Renal cortex interstitium (tissue), 15 donors: Measurements from ENCODE around the gene RPS21. TPM values are rescaled to one million over a fixed set of nuclear protein-coding genes. Genes with fewer than 3 reads are reported as not detected.

Source experiments
- DNase-seq, 11 donors: peaks; one replicate each; pipeline ENCODE4 v3.0.0-alpha.2; 2013; ENCODE audit warnings: low read depth in 9 of 11, low spot score in 4 of 11; ENCODE audit errors: extremely low read depth in 1 of 11
- long read RNA-seq, 16 experiments: transcript quantifications; one replicate each; lab custom pipeline, GENCODE V29; 2026
- polyA plus RNA-seq, 3 donors: library from polyadenylated mRNA; unstranded; fragments of 120-200 nt; gene quantifications; one replicate each; pipeline ENCODE4 v1.2.1, GENCODE V29; 2013; ENCODE audit not compliant: insufficient read length in 3 of 3

RPS21 gene
- polyA plus RNA-seq, result 1,000 to 10,000 TPM in 1 of 3 donors, 100 to 1,000 TPM in 2; 755 to 1,083 (median 940) TPM
- long read RNA-seq, donor 1, transcript RPS21-201 (6 exons, 344 nt), result major isoform, 498 of 766 reads
- long read RNA-seq, donor 1, transcript RPS21-205 (5 exons, 429 nt), result minor isoform, 7 of 766 reads
- long read RNA-seq, donor 1, transcript RPS21-204 (4 exons, 418 nt), result minor isoform, 8 of 766 reads
- long read RNA-seq, donor 1, partial matches to known transcripts, result 211 of 766 reads
- long read RNA-seq, donor 1, other reads (novel, unspliced or antisense), result 42 of 766 reads
- long read RNA-seq, donor 2, transcript RPS21-201 (6 exons, 344 nt), result major isoform, 469 of 802 reads
- long read RNA-seq, donor 2, transcript RPS21-205 (5 exons, 429 nt), result minor isoform, 17 of 802 reads
- long read RNA-seq, donor 2, partial matches to known transcripts, result 251 of 802 reads
- long read RNA-seq, donor 2, other reads (novel, unspliced or antisense), result 60 of 802 reads
- long read RNA-seq, donor 3, transcript RPS21-201 (6 exons, 344 nt), result major isoform, 727 of 1,010 reads
- long read RNA-seq, donor 3, transcript RPS21-205 (5 exons, 429 nt), result minor isoform, 46 of 1,010 reads
- long read RNA-seq, donor 3, partial matches to known transcripts, result 171 of 1,010 reads
- long read RNA-seq, donor 3, other reads (novel, unspliced or antisense), result 62 of 1,010 reads
- long read RNA-seq, donor 4, transcript RPS21-205 (5 exons, 429 nt), result minor isoform, 25 of 634 reads
- long read RNA-seq, donor 4, transcript RPS21-201 (6 exons, 344 nt), result major isoform, 459 of 634 reads
- long read RNA-seq, donor 4, partial matches to known transcripts, result 106 of 634 reads
- long read RNA-seq, donor 4, other reads (novel, unspliced or antisense), result 40 of 634 reads
- long read RNA-seq, donor 5, transcript RPS21-201 (6 exons, 344 nt), result major isoform, 765 of 1,145 reads
- long read RNA-seq, donor 5, transcript RPS21-204 (4 exons, 418 nt), result minor isoform, 7 of 1,145 reads
- long read RNA-seq, donor 5, transcript RPS21-205 (5 exons, 429 nt), result minor isoform, 46 of 1,145 reads
- long read RNA-seq, donor 5, partial matches to known transcripts, result 260 of 1,145 reads
- long read RNA-seq, donor 5, other reads (novel, unspliced or antisense), result 65 of 1,145 reads
- long read RNA-seq, donor 6, transcript RPS21-201 (6 exons, 344 nt), result major isoform, 542 of 835 reads
- long read RNA-seq, donor 6, transcript RPS21-205 (5 exons, 429 nt), result minor isoform, 14 of 835 reads
- long read RNA-seq, donor 6, transcript RPS21-204 (4 exons, 418 nt), result minor isoform, 6 of 835 reads
- long read RNA-seq, donor 6, partial matches to known transcripts, result 219 of 835 reads
- long read RNA-seq, donor 6, other reads (novel, unspliced or antisense), result 52 of 835 reads
- long read RNA-seq, donor 7, transcript RPS21-205 (5 exons, 429 nt), result minor isoform, 30 of 1,197 reads
- long read RNA-seq, donor 7, transcript RPS21-201 (6 exons, 344 nt), result major isoform, 887 of 1,197 reads
- long read RNA-seq, donor 7, partial matches to known transcripts, result 186 of 1,197 reads
- long read RNA-seq, donor 7, other reads (novel, unspliced or antisense), result 89 of 1,197 reads
- long read RNA-seq, donor 8, transcript RPS21-204 (4 exons, 418 nt), result minor isoform, 8 of 1,787 reads
- long read RNA-seq, donor 8, transcript RPS21-205 (5 exons, 429 nt), result minor isoform, 70 of 1,787 reads
- long read RNA-seq, donor 8, transcript RPS21-201 (6 exons, 344 nt), result major isoform, 1,212 of 1,787 reads
- long read RNA-seq, donor 8, partial matches to known transcripts, result 339 of 1,787 reads
- long read RNA-seq, donor 8, other reads (novel, unspliced or antisense), result 158 of 1,787 reads
- long read RNA-seq, donor 9, transcript RPS21-201 (6 exons, 344 nt), result major isoform, 488 of 735 reads
- long read RNA-seq, donor 9, transcript RPS21-205 (5 exons, 429 nt), result minor isoform, 8 of 735 reads
- long read RNA-seq, donor 9, partial matches to known transcripts, result 193 of 735 reads
- long read RNA-seq, donor 9, other reads (novel, unspliced or antisense), result 43 of 735 reads
- long read RNA-seq, donor 10, transcript RPS21-205 (5 exons, 429 nt), result minor isoform, 33 of 1,017 reads
- long read RNA-seq, donor 10, transcript RPS21-201 (6 exons, 344 nt), result major isoform, 731 of 1,017 reads
- long read RNA-seq, donor 10, transcript RPS21-204 (4 exons, 418 nt), result minor isoform, 7 of 1,017 reads
- long read RNA-seq, donor 10, partial matches to known transcripts, result 178 of 1,017 reads
- long read RNA-seq, donor 10, other reads (novel, unspliced or antisense), result 65 of 1,017 reads
- long read RNA-seq, donor 11, transcript RPS21-201 (6 exons, 344 nt), result major isoform, 297 of 412 reads
- long read RNA-seq, donor 11, transcript RPS21-205 (5 exons, 429 nt), result minor isoform, 15 of 412 reads
- long read RNA-seq, donor 11, partial matches to known transcripts, result 78 of 412 reads
- long read RNA-seq, donor 11, other reads (novel, unspliced or antisense), result 19 of 412 reads
- long read RNA-seq, donor 12, transcript RPS21-205 (5 exons, 429 nt), result minor isoform, 10 of 464 reads
- long read RNA-seq, donor 12, transcript RPS21-201 (6 exons, 344 nt), result major isoform, 306 of 464 reads
- long read RNA-seq, donor 12, partial matches to known transcripts, result 124 of 464 reads
- long read RNA-seq, donor 12, other reads (novel, unspliced or antisense), result 24 of 464 reads
- long read RNA-seq, donor 13, transcript RPS21-201 (6 exons, 344 nt), result major isoform, 1,290 of 2,072 reads
- long read RNA-seq, donor 13, transcript RPS21-205 (5 exons, 429 nt), result minor isoform, 50 of 2,072 reads
- long read RNA-seq, donor 13, transcript RPS21-204 (4 exons, 418 nt), result minor isoform, 8 of 2,072 reads
- long read RNA-seq, donor 13, partial matches to known transcripts, result 560 of 2,072 reads
- long read RNA-seq, donor 13, other reads (novel, unspliced or antisense), result 159 of 2,072 reads
- long read RNA-seq, donor 14, transcript RPS21-205 (5 exons, 429 nt), result minor isoform, 8 of 859 reads
- long read RNA-seq, donor 14, transcript RPS21-201 (6 exons, 344 nt), result major isoform, 659 of 859 reads
- long read RNA-seq, donor 14, partial matches to known transcripts, result 131 of 859 reads
- long read RNA-seq, donor 14, other reads (novel, unspliced or antisense), result 58 of 859 reads
- long read RNA-seq, donor 15, transcript RPS21-201 (6 exons, 344 nt), result major isoform, 217 of 311 reads
- long read RNA-seq, donor 15, transcript RPS21-205 (5 exons, 429 nt), result minor isoform, 10 of 311 reads
- long read RNA-seq, donor 15, partial matches to known transcripts, result 72 of 311 reads
- long read RNA-seq, donor 15, other reads (novel, unspliced or antisense), result 10 of 311 reads
- long read RNA-seq, donor 16, transcript RPS21-205 (5 exons, 429 nt), result minor isoform, 49 of 1,350 reads
- long read RNA-seq, donor 16, transcript RPS21-204 (4 exons, 418 nt), result minor isoform, 7 of 1,350 reads
- long read RNA-seq, donor 16, transcript RPS21-201 (6 exons, 344 nt), result major isoform, 911 of 1,350 reads
- long read RNA-seq, donor 16, partial matches to known transcripts, result 273 of 1,350 reads
- long read RNA-seq, donor 16, other reads (novel, unspliced or antisense), result 107 of 1,350 reads

DNA sequence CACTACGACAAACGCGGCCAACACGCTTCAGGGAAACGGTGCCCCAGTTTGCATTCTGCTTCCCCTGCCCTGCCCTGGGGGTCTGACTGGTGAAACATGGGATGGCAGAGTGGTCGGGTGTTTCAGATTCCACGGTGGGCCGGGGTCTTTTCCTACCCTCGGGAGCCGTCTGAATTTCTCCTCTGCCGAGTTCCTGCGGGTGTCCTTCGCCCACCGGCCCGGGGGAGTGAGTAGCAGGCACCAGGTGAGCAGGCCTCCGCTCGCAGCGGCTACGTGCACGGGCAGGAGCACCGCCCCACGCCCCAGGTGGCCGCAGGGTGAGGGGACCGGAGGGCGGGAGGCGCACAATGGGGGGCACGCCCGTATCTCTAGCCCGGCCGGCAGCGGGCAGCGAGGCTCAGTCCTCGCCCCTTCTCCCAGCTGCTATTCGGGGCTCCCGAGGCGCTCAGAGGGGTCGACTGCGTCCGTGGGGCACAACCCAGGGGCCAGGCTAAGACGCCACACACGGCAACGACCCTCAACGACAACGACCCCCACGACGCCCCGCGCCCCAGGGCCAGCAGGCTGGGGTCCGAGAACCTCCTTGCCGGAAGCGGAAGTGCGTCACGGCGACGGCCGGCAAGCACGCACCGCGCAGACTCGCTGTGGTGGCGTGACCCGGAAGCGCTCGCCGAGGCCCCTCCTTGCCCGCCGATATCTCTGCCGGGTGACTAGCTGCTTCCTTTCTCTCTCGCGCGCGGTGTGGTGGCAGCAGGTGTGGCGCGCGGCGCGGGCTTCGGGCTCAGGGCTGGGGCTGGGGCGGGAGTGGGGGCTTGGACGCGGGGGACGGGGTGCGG, at the start of gene RPS21:
Gene RPS21, plus strand, starts transcription at position 721 of the 836 bp plus-strand sequence. CDS start 236 bp downstream, outside the sequence.
- DNase-seq, result peak; percentile 71 to 91 (median 90)

DNA sequence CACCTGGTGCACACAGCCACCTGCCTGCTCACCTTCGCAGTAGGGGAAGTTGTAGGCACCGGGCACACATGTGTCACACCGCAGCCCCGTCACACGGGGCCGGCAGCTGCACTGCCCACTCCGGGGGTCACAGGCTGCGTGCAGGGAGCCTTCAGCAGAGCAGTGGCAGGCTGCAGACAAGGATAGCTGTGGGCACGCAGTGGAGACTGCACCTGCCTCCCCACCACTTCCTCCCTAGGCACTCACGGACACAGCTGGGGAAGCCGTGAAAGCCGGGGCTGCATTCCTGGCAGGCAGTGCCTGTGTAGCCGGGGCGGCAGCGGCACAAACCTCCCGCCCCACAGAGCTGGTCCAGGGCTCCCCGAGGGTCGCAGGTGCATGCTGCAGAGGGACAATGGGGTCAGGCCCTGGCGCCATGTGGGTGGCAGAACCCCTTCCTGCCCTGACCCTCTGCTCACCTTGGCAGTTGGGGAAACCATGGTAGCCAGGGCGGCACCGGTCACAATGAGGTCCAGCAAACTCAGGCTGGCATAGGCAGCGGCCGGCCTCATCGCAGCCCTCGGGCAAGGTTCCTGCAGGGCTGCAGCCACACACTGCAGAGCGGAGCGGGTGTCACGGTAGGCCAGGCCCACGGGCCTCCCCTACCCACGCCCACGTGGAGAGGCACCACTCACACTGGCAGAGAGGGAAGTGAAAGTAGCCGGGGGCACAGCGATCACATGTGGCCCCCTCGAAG, 49.2 kb upstream of the RPS21 start:
- DNase-seq, result no peak

DNA sequence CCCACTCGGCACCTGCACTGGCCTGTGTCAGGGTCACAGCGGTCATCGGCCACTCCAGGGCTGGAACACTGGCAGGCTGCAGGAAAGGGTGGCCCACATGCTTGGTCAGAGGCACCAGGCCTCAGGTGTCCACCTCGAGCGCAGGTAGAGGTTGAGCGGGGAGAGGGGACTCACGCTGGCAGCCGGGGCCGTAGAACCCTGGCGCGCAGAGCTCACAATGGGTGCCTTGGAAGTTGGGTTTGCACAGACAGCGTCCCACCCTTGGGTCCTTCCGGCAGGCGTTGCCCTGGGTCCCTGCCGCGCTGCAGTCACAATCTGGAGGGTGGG, 48.6 kb upstream of the RPS21 start:
- no peak for DNase-seq

DNA sequence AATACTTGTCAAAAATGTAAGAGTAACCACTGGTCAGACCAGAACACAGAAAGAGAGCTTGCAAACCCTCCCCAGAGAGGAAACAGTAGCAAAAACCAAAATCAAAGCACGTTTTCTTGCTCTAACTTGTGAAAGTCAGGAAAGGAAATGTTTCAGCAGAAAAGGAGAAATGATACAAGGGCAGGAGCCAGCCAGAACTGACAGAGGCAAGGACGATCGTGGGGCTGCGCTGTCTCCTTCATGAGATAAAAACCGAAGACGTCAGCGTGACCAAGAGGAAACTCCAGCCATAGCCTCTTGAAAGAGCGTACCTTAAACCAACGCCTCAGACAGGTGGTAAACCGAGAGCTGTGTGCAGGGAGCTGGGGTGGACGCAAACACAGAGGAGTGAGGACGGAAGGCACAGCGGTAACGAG, 47.2 kb upstream of the RPS21 start:
- no peak for DNase-seq

DNA sequence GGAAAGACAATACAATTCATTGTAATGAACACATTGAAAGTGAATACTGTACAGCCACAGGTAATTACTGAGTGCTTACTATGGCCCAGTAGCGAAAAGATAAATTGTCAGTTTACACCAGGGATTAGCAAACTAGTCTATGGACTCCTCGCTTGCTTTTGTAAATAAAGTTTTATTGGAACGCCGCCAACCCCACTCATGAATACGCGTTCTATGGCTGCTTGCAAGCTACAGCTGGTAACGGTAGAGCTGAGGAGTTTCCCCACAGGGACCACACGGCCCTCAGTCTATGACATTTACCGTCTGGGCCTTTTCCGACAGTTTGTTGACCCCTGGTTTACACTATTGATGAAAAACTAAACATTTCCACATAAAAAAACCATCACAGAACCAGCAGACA, 44.0 kb upstream of the RPS21 start:
- DNase-seq, result no peak

DNA sequence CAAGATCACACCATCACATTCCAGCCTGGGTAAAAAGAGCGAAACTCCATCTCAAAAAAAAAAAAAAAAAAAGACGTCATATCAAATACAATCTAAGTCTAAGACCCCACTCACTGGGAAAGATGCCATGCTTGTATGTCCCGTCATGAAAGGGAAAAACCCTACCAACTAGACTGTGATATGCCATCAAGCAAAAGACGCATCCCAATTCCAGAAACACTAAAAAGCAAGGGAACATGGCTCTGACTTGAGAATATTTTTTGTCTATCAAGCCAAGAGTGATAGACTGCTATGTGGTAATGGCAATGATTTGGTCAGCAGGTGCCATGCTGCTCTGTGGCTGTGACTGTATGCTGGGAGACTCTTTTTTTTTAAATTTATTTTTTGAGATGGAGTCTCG, 42.8 kb upstream of the RPS21 start:
- DNase-seq, result no peak

DNA sequence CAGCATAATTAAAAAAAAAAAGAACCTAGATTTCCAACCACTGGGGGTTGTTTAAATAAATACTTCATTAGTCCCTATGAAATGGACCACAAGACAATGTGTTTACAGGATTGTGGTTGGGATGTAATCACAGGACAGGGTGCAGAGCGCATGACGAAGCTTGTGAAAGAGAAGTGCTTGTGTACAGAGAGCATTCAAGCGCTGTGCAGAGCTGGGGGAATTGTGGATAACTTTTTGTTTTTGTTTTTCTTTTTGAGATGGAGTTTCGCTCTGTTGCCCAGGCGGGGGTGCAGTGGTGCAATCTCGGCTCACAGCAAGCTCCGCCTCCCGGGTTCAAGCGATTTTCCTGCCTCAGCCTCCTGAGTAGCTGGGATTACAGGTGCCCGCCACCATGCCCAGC, 42.1 kb upstream of the RPS21 start:
- no peak for DNase-seq

DNA sequence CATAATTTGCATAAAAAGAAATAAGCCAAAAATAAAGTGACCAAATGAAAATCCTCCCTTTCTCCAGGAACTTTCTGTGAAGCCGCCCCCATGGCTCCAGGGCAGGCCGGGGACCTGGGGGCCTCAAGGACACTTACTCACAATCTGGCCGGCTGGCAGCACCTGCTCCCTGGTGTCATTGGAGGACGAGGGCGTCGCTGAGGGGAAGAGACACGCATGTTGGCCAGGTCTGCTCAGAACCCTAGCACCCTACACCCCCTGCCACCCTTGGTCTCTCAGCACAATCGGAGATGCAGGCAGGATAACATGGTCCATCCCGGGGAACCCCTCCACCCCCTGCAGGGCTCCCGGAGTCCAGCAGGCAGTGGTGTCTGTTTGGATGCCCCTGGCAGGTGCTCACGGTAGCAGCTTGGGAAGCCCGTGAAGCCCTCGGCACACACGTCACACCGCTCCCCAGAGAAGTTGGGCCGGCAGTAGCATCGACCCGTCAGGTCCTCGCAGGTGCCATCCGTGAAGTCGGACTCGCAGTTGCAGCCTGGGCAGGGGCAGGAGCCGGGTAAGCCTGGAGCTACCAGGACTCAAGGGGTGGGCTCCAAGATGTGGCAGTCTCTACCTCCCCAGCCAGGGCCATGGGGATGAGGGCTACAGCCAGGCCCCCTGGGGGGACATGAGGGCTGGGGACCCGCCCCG, 41.1 kb upstream of the RPS21 start:
- DNase-seq, result no peak

DNA sequence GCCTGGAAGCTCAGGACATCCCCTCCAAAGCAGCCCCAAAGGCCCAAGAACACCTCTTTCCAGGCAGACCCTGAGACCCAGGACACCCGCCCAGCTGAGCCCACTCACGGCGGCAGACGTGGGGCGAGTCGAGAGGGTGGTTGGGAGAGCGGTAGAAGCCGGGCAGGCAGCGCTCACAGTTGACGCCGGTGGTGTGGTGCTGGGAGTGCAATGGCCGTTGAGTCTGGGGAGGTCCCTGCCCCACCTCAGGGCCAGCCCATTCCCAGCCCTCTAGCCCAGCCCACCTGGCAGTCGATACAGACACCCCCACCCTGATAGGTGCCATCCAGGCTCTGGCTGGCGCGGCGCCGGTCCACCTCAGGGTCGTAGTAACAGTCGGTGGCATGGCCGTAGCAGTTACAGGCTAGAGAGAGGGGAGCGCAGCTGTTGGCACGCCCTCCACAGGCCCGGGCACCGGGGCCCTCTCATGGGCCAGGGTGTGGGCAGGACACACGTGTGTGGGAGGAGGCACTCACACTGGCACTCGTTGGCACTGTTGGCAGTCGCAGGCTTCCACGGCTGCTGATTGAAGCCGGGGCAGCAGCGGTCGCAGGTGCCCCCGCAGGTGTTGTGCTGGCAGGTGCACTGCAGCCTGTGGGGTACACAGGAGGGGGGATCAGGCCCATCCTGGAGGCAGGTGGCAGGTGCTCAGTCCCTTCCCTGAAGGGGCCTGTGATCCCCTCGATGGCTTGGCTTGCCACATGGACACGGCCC, 40.3 kb upstream of the RPS21 start:
- DNase-seq, result no peak

DNA sequence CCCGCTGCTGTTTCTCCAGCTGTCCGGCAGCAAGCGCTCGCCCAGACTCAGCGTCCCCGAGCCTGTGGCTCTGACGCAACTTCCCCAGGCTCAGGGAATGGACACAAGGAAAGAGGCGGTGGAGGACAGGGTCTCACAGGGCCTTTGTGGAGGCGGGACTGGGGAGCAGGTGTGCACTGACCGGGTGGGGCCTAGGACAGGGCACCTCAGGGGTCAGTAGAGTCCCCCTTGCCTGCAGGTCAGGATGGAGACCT, 39.8 kb upstream of the RPS21 start:
- DNase-seq, result no peak

DNA sequence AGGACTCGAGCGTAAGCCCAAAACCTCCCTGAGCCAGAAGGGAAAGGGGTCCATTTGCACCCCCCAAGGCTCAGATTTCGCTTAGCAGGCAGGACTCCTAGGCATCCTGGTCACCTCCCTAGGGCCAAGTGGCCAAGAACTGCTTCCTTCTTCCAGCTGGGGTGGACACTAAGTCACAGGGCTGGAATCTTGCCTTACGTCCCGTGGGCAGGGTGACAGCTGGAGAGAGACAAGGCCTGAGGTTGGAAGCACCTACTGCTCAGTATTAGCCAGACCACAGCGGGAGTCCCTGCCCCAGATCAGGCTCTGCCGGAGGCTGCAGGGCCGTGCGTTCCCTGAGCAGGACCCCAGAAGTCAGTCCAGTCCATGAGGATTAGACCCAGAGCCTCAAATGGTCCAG, 39.5 kb upstream of the RPS21 start:
- DNase-seq, result no peak

DNA sequence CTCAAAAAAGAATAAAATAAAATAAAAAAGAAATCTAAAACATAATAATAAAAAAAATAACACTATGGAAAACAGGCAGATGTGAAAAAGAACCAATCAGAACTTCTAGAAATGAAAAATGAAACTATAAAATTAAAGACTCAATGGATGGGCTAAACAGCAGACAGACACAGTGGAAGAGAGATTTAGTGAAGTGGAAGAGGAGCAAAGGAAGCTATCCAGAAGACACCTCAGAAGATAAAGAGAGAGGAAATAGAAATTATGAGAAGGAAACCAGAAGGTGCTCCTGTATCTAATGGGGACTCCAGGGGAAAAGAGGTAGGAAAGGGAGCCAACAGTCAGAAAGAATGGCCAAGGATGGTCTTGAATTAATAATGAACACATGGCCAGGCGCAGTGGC, 38.3 kb upstream of the RPS21 start:
- DNase-seq, result no peak
